Neural progenitor cell (in vitro differentiated cells): ENCODE results near the gene TSC2. TPM values are rescaled to one million over a fixed set of nuclear protein-coding genes. Genes with fewer than 3 reads are reported as not detected.
A peak's percentile ranks its signal among the peaks of the same experiment; 100 is the strongest.

Experiments
- DNase-seq: peaks from one replicate; pipeline ENCODE4 v3.0.0-alpha.2; 2016; ENCODE audit warnings: low spot score
- H2AFZ ChIP-seq: fragments of 200-600 bp; sonication (generic); replicated peaks from 2 replicates; pipeline ENCODE4 v1.6.1; 2016; ENCODE audit warnings: antibody characterized with exemption
- H3F3A ChIP-seq: fragments of 200-600 bp; sonication (generic); 2 replicates; pipeline ENCODE4 v1.6.1; 2016; ENCODE audit warnings: antibody characterized with exemption, low read depth
- H3K27ac ChIP-seq: fragments of 200-600 bp; sonication (generic); 2 replicates; pipeline ENCODE4 v1.5.1; 2016; ENCODE audit warnings: mild to moderate bottlenecking
- H3K27me3 ChIP-seq: fragments of 200-600 bp; sonication (generic); 2 replicates; pipeline ENCODE4 v1.6.1; 2016; ENCODE audit warnings: mild to moderate bottlenecking, moderate library complexity
- H3K36me3 ChIP-seq: fragments of 200-600 bp; sonication (generic); 2 replicates; pipeline ENCODE4 v1.5.1; 2016
- H3K4me1 ChIP-seq: fragments of 200-600 bp; sonication (generic); 2 replicates; pipeline ENCODE4 v1.6.1; 2016; ENCODE audit warnings: mixed run types
- H3K4me2 ChIP-seq: fragments of 200-600 bp; sonication (generic); 2 replicates; pipeline ENCODE4 v1.6.1; 2016
- H3K4me3 ChIP-seq: fragments of 200-600 bp; sonication (generic); 2 replicates; pipeline ENCODE4 v1.5.1; 2016
- H3K79me2 ChIP-seq: fragments of 200-600 bp; sonication (generic); 2 replicates; pipeline ENCODE4 v1.6.1; 2016; ENCODE audit warnings: low read depth
- H3K9ac ChIP-seq: fragments of 200-600 bp; sonication (generic); 2 replicates; pipeline ENCODE4 v1.6.1; 2016
- H3K9me3 ChIP-seq: fragments of 200-600 bp; sonication (generic); 2 replicates; pipeline ENCODE4 v1.5.1; 2016; ENCODE audit warnings: low read depth
- H4K20me1 ChIP-seq: fragments of 200-600 bp; sonication (generic); 2 replicates; pipeline ENCODE4 v1.6.1; 2016; ENCODE audit warnings: low read depth
- H3K27ac Mint-ChIP-seq: 3 replicates; pipeline ENCODE4 v1.8.0; 2021; ENCODE audit warnings: mixed read lengths
- H3K27me3 Mint-ChIP-seq: 2 replicates; pipeline ENCODE4 v1.8.0; 2022; ENCODE audit warnings: low read depth, mild to moderate bottlenecking, inconsistent platforms, moderate library complexity, mixed read lengths; ENCODE audit not compliant: insufficient read depth
- H3K36me3 Mint-ChIP-seq: 3 replicates; pipeline ENCODE4 v1.8.0; 2021; ENCODE audit warnings: mixed read lengths
- H3K4me1 Mint-ChIP-seq: 3 replicates; pipeline ENCODE4 v1.8.0; 2021; ENCODE audit warnings: mixed read lengths
- H3K4me3 Mint-ChIP-seq: 3 replicates; pipeline ENCODE4 v1.8.0; 2021; ENCODE audit warnings: mild to moderate bottlenecking, moderate library complexity, mixed read lengths
- H3K9me3 Mint-ChIP-seq: 3 replicates; pipeline ENCODE4 v1.8.0; 2020; ENCODE audit warnings: mixed read lengths
- CTCF ChIP-seq: fragments of 200-600 bp; sonication (generic); IDR thresholded peaks from 2 replicates; pipeline ENCODE4 v1.5.1; 2017; ENCODE audit warnings: antibody characterized with exemption, mild to moderate bottlenecking
- EZH2 ChIP-seq: fragments of 200-600 bp; sonication (generic); IDR thresholded peaks from 2 replicates; pipeline ENCODE4 v1.6.1; 2017; ENCODE audit warnings: antibody characterized with exemption, mild to moderate bottlenecking, moderate library complexity
- EZH2phosphoT487 ChIP-seq: fragments of 200-600 bp; sonication (generic); IDR thresholded peaks from 2 replicates; pipeline ENCODE4 v1.6.1; 2017; ENCODE audit warnings: antibody characterized with exemption
- total RNA-seq: library from RNA; depleted of rRNA; stranded (reverse); fragments of >200 nt; gene quantifications from 2 replicates; pipeline ENCODE4 v1.2.3, GENCODE V29; 2015; ENCODE audit warnings: low replicate concordance

Gene TSC2
- 55.1 and 63.4 TPM in 2 replicates for total RNA-seq

- peak within 1 kb of the TSS; percentile 74 for H2AFZ ChIP-seq
- peak within 1 kb of the TSS; percentile 93 for H3K4me3 Mint-ChIP-seq
Observed at GRCh38 chr16:2047330-2048115, at the start of gene TSC2, which contains the start of gene NTHL1. TSC2 (plus strand) TSS chr16:2047985; CDS start chr16:2048616, 631 bp downstream. NTHL1 (minus strand) TSS chr16:2047834; CDS start chr16:2047823, 11 bp downstream.

DNA sequence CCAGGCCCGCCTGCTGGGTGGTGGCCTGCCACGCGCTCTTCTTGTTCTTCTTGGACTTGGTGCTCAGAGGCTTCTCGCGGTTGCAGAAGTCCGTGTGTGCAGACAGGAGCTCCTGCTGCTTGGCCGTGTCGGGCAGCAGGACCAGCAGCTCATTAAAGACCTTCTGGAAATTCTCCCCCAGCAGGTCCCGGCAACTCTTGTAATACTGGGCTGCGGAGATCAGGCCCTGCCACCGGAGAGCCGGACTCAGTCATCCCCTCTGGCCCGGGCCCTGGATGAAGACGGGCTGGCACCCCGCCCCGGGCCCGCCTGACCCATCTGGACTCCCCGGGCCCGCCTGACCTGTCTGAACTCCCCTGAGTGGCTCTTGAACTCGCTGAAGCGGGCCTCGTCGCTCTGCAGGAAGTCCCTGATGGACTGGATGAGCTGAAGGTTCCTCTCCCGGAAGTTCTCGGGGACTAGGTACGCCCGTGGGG, 49.4 kb upstream of the TSC2 start:
- Histone ChIP-seq H3K4me1 (no peaks in the 10 kb centered on the region), H3K79me2 (peaks cover 4% of the 10 kb centered on the region), H3K4me2 (no peak overlapping the region), H3K4me3 (no peak overlapping the region), H3K9ac (no peak overlapping the region), H3K36me3 (no peaks in the 10 kb centered on the region), H2AFZ (no peak overlapping the region), H3K27me3 (peaks cover 2% of the 10 kb centered on the region), H3K9me3 (no peaks in the 10 kb centered on the region), H4K20me1 (peaks cover 9% of the 10 kb centered on the region), H3K27ac (no peak overlapping the region), H3F3A (peaks cover 17% of the 10 kb centered on the region)
- Mint-ChIP-seq H3K4me1 (no peaks in the 10 kb centered on the region), H3K36me3 (peaks cover 9% of the 10 kb centered on the region), H3K27ac (no peak overlapping the region), H3K9me3 (no peaks in the 10 kb centered on the region), H3K4me3 (peak overlapping the region; percentile 64), H3K27me3 (peaks cover 2% of the 10 kb centered on the region)
- no peak for TF ChIP-seq CTCF
- TF ChIP-seq EZH2, result no peak
- no peak for TF ChIP-seq EZH2phosphoT487
- no peak for DNase-seq

More at GRCh38 chr16:2047330-2048115, at the start of gene TSC2, which contains the start of gene NTHL1:
- Histone ChIP-seq H3K4me1 (peaks cover 12% of the 10 kb centered on the region), H3K4me3 (peak within 1 kb of the TSS; percentile 83), H3F3A (peaks cover 4% of the 10 kb centered on the region), H3K27ac (no peak within 1 kb of the TSS), H3K4me2 (peak within 1 kb of the TSS; percentile 97), H3K36me3 (no peaks in the 10 kb centered on the region), H3K27me3 (no peaks in the 10 kb centered on the region), H3K9me3 (no peaks in the 10 kb centered on the region), H3K9ac (peak within 1 kb of the TSS; percentile 56), H3K79me2 (peaks cover 22% of the 10 kb centered on the region), H4K20me1 (peaks cover 8% of the 10 kb centered on the region)
- Mint-ChIP-seq H3K27me3 (peaks cover 2% of the 10 kb centered on the region), H3K36me3 (peaks cover 5% of the 10 kb centered on the region), H3K4me1 (peaks cover 19% of the 10 kb centered on the region), H3K27ac (no peak within 1 kb of the TSS), H3K9me3 (no peaks in the 10 kb centered on the region)
- DNase-seq, result peak; percentile 99
- peak; percentile 25 for TF ChIP-seq CTCF
- TF ChIP-seq EZH2phosphoT487, result no peak
- peak; percentile 20 for TF ChIP-seq EZH2

GRCh38 chr16:1998852-1999801, 48.7 kb upstream of the TSC2 start:
- Mint-ChIP-seq H3K9me3 (no peaks in the 10 kb centered on the region), H3K4me1 (peaks cover 2% of the 10 kb centered on the region), H3K27ac (no peak overlapping the region), H3K36me3 (peaks cover 9% of the 10 kb centered on the region), H3K27me3 (no peaks in the 10 kb centered on the region), H3K4me3 (no peak overlapping the region)
- no peak overlapping the region for H3K9ac ChIP-seq
- H3F3A ChIP-seq, result peaks cover 11% of the 10 kb centered on the region
- H3K27me3 ChIP-seq, result no peaks in the 10 kb centered on the region
- no peak overlapping the region for H3K27ac ChIP-seq
- no peak overlapping the region for H3K4me2 ChIP-seq
- H3K4me1 ChIP-seq, result peaks cover 1% of the 10 kb centered on the region
- DNase-seq, result no peak
- peaks cover 15% of the 10 kb centered on the region for H4K20me1 ChIP-seq
- H3K4me3 ChIP-seq, result no peak overlapping the region
- peaks cover 8% of the 10 kb centered on the region for H3K79me2 ChIP-seq
- no peaks in the 10 kb centered on the region for H3K9me3 ChIP-seq
- H2AFZ ChIP-seq, result no peak overlapping the region
- TF ChIP-seq EZH2 (no peak), CTCF (no peak), EZH2phosphoT487 (no peak)
- no peaks in the 10 kb centered on the region for H3K36me3 ChIP-seq
